Measurements from ENCODE around the gene PRDM8. TPM values are rescaled to one million over a fixed set of nuclear protein-coding genes. Genes with fewer than 3 reads are reported as not detected.

Gene PRDM8
- 1 to 10 TPM in 2 of 4 donors, under 1 TPM in 2; 0.11 to 6.1 (median 1.2) TPM for total RNA-seq

DNA sequence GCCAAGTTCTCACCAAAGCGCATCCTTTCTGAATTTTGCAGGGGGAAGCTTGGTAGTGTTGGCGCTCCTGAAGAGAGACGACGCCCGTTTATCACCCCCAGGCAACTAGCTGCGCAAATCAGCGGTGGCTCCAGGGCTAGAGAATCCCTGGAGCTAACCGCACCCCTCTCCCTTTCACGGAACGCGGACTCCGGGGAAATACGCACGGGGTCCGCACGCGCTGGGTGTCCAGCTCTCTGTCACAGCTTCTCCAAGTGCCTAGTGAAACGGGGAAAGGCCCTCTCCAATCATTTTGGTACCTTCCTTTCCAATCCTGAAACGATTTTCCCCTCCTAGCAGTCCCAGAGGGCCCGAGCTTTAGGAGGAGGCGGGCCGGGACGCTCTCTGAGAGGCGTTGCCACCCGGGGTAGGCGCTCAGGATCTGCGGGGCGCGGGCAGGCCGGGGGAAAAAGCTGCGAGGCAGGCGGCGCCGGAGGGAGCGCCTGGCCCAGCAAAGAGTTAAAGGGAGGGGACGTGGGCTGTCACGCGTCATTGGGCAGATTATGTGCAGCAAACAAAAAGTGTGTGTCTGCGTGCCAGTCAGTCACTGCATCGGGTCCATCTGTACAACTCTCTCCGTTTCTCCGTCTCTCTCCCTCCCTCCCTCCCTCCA, at the start of gene PRDM8:
Gene PRDM8, plus strand, starts transcription at position 582 of the 652 bp plus-strand sequence. CDS start 2,578 bp downstream, outside the sequence.
- H3K4me3 ChIP-seq, result peak within 1 kb of the TSS in 3 of 4 donors; percentile 18 to 51 (median 22)
- H3K27ac ChIP-seq, result no peak within 1 kb of the TSS
- intact Hi-C loops (cut with DNase I), result no loop called here
- no peak for DNase-seq
- H3K9me3 ChIP-seq, result no peaks in the 10 kb centered on the region
- no peaks in the 10 kb centered on the region for H3K36me3 ChIP-seq
- TF ChIP-seq, protein P1, sequence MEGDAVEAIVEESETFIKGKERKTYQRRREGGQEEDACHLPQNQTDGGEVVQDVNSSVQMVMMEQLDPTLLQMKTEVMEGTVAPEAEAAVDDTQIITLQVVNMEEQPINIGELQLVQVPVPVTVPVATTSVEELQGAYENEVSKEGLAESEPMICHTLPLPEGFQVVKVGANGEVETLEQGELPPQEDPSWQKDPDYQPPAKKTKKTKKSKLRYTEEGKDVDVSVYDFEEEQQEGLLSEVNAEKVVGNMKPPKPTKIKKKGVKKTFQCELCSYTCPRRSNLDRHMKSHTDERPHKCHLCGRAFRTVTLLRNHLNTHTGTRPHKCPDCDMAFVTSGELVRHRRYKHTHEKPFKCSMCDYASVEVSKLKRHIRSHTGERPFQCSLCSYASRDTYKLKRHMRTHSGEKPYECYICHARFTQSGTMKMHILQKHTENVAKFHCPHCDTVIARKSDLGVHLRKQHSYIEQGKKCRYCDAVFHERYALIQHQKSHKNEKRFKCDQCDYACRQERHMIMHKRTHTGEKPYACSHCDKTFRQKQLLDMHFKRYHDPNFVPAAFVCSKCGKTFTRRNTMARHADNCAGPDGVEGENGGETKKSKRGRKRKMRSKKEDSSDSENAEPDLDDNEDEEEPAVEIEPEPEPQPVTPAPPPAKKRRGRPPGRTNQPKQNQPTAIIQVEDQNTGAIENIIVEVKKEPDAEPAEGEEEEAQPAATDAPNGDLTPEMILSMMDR (IDR thresholded peaks at IDR 0.05), result no peak
- no peak for TF ChIP-seq POLR2A (IDR thresholded peaks at IDR 0.05)
- WGBS, 2 donors, result 9 to 21% methylated on average over 3 to 25 of the region's 42 CpGs
- H3K27me3 ChIP-seq, result peaks cover 0 to 100% (median 4%) of the 10 kb centered on the region in 4 donors
- peaks cover 14 to 29% (median 20%) of the 10 kb centered on the region in 3 donors for H3K4me1 ChIP-seq

DNA sequence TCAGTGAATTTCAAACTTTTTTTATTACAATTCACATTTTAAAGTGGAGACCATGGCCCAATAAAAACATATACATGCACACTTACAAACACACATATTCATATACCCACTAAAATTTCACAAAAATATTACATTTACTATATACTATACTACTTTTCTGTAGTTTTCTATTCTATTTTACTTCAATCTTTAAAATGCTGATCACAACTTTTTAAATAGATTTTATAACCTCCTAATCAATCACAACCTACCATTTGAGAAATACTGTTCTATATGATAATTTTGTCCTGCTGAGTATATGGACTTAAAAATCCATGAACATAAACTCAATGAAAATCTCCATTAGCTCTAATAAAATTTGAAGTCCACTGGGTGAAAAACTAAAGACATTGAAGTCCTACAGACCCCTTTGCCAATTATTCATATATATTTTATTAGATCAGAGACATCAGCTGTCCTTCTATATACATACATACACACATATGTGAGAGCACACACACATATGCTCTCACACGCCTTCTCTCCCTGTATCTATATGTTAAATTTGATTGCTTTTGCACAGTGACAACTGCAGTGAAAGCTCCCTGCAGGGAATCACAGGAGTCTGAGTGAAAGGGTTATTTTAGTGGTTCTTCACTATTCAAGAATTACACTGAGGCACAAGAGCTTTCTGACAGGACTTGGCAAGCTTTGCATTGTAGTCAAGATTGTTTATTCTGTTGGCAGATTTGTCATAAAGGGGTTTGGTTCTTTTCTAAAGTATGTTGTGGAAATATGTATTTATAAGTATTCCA, 46.7 kb upstream of the PRDM8 start:
- H3K36me3 ChIP-seq, result no peaks in the 10 kb centered on the region
- no peak for DNase-seq
- no peak overlapping the region for H3K27ac ChIP-seq
- intact Hi-C loops (cut with DNase I), result no loop called here
- H3K9me3 ChIP-seq, result no peaks in the 10 kb centered on the region
- no peak overlapping the region for H3K4me3 ChIP-seq
- no peaks in the 10 kb centered on the region for H3K27me3 ChIP-seq
- H3K4me1 ChIP-seq, result no peaks in the 10 kb centered on the region
- TF ChIP-seq, protein P1 (IDR thresholded peaks at IDR 0.05), result no peak
- no peak for TF ChIP-seq POLR2A (IDR thresholded peaks at IDR 0.05)
- WGBS, 2 donors, result 84 to 88% methylated on average over 1 of the region's 1 CpG

DNA sequence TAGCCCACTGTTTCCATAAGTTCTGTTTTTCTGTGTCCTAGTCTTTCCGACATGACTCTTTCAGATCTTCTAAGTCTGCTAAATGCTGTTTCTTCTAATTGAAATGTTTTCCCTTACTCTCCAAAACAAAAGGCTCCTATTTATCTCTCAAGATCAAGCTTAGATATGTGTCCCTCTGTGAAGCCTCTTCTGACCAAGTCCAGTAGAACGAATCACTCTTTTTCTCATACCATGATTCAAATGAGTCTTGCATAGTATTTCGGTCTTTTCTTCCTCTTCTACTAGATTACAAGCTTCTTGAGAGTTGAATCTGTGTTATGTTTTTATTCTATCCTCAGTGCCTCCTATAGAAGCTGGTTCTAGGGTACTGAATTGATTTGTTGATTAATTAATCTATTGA, 45.3 kb upstream of the PRDM8 start:
- H3K27ac ChIP-seq, result no peak overlapping the region
- no peak for TF ChIP-seq POLR2A (IDR thresholded peaks at IDR 0.05)
- TF ChIP-seq, protein P1 (IDR thresholded peaks at IDR 0.05), result no peak
- intact Hi-C loops (cut with DNase I), result no loop called here
- H3K36me3 ChIP-seq, result no peaks in the 10 kb centered on the region
- no peak for DNase-seq
- H3K9me3 ChIP-seq, result no peaks in the 10 kb centered on the region
- no peaks in the 10 kb centered on the region for H3K27me3 ChIP-seq
- WGBS, 2 donors, result 83 to 84% methylated on average over 3 of the region's 3 CpGs
- no peak overlapping the region for H3K4me3 ChIP-seq
- H3K4me1 ChIP-seq, result no peaks in the 10 kb centered on the region

DNA sequence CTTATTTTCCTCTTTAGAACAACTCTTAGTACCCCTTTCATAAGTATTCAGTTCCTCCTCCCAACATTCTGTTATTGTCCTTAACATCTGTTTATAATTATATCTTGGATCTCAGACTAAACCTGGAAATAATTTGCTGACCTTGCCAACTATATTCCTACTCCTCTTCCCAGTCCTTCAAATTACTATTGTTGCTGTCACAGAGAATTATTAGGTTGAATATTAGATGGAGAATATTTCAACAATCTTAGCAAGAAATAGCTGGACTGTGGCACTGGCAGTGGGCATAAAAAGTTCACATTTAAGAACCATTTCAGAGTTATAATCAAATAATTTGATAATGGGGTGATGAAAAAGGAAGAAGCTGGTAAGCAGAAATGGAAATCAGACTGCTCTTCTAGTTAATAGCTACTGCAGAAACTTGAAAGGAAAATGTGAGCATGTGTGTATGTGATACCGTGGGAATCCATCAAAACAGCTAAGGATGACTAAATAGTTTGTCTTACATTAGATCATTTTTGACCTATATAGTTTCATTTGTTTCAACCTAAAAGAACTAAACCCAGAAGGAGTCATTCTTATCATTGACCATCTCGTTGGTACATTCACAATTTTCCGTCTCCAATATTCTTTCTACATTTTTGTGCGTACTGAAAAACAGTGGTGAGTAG, 43.3 kb upstream of the PRDM8 start:
- 78 to 81% methylated on average over 4 of the region's 4 CpGs for WGBS, 2 donors

More for the DNA sequence above, 43.3 kb upstream of the PRDM8 start:
- no peaks in the 10 kb centered on the region for H3K27me3 ChIP-seq
- no peak for DNase-seq
- no peaks in the 10 kb centered on the region for H3K36me3 ChIP-seq
- TF ChIP-seq, protein P1 (IDR thresholded peaks at IDR 0.05), result no peak
- no peak for TF ChIP-seq POLR2A (IDR thresholded peaks at IDR 0.05)
- no peaks in the 10 kb centered on the region for H3K9me3 ChIP-seq
- no peak overlapping the region for H3K27ac ChIP-seq
- H3K4me1 ChIP-seq, result no peaks in the 10 kb centered on the region
- no peak overlapping the region for H3K4me3 ChIP-seq
- intact Hi-C loops (cut with DNase I), result no loop called here

Measured in esophagus squamous epithelium (tissue), 5 donors.